Testis (tissue), 5 donors: ENCODE measurements around the gene TNK2. TPM values are rescaled to one million over a fixed set of nuclear protein-coding genes. Genes with fewer than 3 reads are reported as not detected.
A peak's percentile ranks its signal among the peaks of the same experiment; 100 is the strongest.
"Not testable (repeated sequence)": the region's sequence is repeated elsewhere in the genome, so short reads cannot be mapped to it uniquely, and the experiment has no call there.

Source experiments
- DNase-seq: peaks from one replicate; pipeline ENCODE4 v3.0.0-alpha.2; 2019
- H3K27ac ChIP-seq, 2 donors: fragments of 200-600 bp; sonication (generic); one replicate each; pipeline ENCODE4 v1.5.1; 2019
- H3K27me3 ChIP-seq: fragments of 200-600 bp; sonication (generic); one replicate; pipeline ENCODE4 v1.5.1; 2019
- H3K36me3 ChIP-seq: fragments of 200-600 bp; sonication (generic); one replicate; pipeline ENCODE4 v1.5.1; 2017; ENCODE audit warnings: low read depth; ENCODE audit errors: missing control alignments
- H3K4me1 ChIP-seq: fragments of 200-600 bp; sonication (generic); one replicate; pipeline ENCODE4 v1.5.1; 2019
- H3K4me3 ChIP-seq, 2 donors: fragments of 200-600 bp; sonication (generic); one replicate each; pipeline ENCODE4 v1.5.1; 2017 to 2019
- H3K9me3 ChIP-seq: fragments of 200-600 bp; sonication (generic); one replicate; pipeline ENCODE4 v1.5.1; 2017
- POLR2A ChIP-seq: fragments of 450-650 bp; IDR thresholded peaks from one replicate; pipeline ENCODE4 v1.6.1; 2017; ENCODE audit warnings: antibody characterized with exemption, mild to moderate bottlenecking, moderate library complexity
- WGBS, 2 donors: methylation state at CpG; one replicate each; pipeline ENCODE4 v1.1.5; 2018; 5-methylcytosine and 5-hydroxymethylcytosine counted together
- intact Hi-C: fragments of 100-400 bp; cut with DNase I; formaldehyde crosslinking; loops from one replicate; pipeline ENCODE4 v1.15.1; 2023; ENCODE audit warnings: low total_unique reads
- long read RNA-seq, 2 donors: transcript quantifications; one replicate each; lab custom pipeline, GENCODE V29; 2026
- polyA plus RNA-seq: library from polyadenylated mRNA; stranded (reverse); fragments of 350-450 nt; fragmentation: Illumina TruSeq; extraction: RNeasy Lipid Tissue Mini Kit (QIAGEN cat#74804); gene quantifications from one replicate; pipeline ENCODE4 v1.2.3, GENCODE V29; 2014; ENCODE audit warnings: low read depth, low replicate concordance; ENCODE audit not compliant: insufficient read depth
- total RNA-seq, 2 donors: library from RNA; depleted of rRNA; stranded (reverse); fragments of >200 nt; gene quantifications; one replicate each; pipeline ENCODE4 v1.2.3, GENCODE V29; 2016
- TF ChIP-seq, protein P1 (sequence below), 3 experiments: fragments of 450-650 bp in 2 of 3; fragments of 200-600 bp in 1 of 3; sonication (generic) in 1 of 3; IDR thresholded peaks; one replicate each; pipeline ENCODE4 v1.5.1; 2016 to 2019; ENCODE audit warnings: antibody characterized with exemption in 3 of 3, mild to moderate bottlenecking in 2 of 3, moderate library complexity in 1 of 3

TNK2 gene
- total RNA-seq (10 to 100 TPM; 71.4 to 71.6 TPM), polyA plus RNA-seq (43.9 TPM)
- long read RNA-seq, donor 1, partial matches to known transcripts: 0 of 4 reads
- long read RNA-seq, donor 1, other reads (novel, unspliced or antisense): 0 of 4 reads
- long read RNA-seq, donor 2, partial matches to known transcripts: 0 of 4 reads
- long read RNA-seq, donor 2, other reads (novel, unspliced or antisense): 0 of 4 reads

DNA sequence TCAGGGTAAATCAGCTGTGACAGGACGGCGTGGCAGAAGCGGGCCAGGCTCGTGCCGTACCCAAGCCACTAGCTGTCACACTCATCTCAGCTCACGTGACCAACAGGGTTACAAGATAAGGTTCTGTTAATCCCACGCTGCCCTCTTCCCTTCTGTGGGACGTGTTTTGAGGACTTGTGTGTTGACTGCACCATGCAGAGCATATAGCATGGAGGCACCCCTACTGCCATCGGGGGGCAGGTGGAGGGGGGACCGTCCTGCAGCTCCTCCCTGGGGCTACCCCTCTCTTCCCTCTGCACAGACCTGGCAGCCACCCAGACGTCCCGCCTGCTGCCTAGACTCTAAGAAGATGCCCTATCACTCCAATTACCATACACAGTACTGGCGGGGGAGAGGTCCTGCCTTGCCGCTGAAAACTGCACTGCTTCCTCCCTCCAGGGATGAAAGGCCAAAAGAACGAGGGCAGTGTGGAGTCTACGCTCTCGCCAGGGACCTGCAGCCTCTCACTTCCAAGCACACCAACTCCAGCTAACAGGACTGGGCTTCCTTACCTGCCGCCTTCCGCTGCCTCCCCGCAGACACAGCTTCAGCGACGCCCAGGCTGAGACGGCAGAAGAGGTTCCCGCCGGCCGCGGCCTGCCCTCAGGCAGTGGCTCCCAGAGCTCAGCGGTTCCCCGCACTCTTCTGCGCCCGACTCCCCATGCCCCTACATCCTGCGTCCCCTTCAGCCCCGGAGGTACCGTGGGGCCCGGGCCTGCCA is at the start of gene TNK2:
Gene TNK2, minus strand, starts transcription at position 618 of the 760 bp plus-strand sequence. CDS start 19,963 bp downstream, outside the sequence.
- Histone ChIP-seq H3K4me1 (peaks cover 21% of the 10 kb centered on the region), H3K27ac (no peak within 1 kb of the TSS), H3K9me3 (no peaks in the 10 kb centered on the region), H3K4me3 (peak within 1 kb of the TSS; percentile 66 to 75), H3K27me3 (no peaks in the 10 kb centered on the region), H3K36me3 (no peaks in the 10 kb centered on the region)
- TF ChIP-seq, protein P1, sequence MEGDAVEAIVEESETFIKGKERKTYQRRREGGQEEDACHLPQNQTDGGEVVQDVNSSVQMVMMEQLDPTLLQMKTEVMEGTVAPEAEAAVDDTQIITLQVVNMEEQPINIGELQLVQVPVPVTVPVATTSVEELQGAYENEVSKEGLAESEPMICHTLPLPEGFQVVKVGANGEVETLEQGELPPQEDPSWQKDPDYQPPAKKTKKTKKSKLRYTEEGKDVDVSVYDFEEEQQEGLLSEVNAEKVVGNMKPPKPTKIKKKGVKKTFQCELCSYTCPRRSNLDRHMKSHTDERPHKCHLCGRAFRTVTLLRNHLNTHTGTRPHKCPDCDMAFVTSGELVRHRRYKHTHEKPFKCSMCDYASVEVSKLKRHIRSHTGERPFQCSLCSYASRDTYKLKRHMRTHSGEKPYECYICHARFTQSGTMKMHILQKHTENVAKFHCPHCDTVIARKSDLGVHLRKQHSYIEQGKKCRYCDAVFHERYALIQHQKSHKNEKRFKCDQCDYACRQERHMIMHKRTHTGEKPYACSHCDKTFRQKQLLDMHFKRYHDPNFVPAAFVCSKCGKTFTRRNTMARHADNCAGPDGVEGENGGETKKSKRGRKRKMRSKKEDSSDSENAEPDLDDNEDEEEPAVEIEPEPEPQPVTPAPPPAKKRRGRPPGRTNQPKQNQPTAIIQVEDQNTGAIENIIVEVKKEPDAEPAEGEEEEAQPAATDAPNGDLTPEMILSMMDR (IDR thresholded peaks at IDR 0.05): no peak
- TF ChIP-seq POLR2A: no peak
- peak; percentile 77 for DNase-seq
- intact Hi-C loops: no loop called here
- WGBS, 2 donors: 10% methylated on average over 32 to 35 of the region's 35 CpGs

DNA sequence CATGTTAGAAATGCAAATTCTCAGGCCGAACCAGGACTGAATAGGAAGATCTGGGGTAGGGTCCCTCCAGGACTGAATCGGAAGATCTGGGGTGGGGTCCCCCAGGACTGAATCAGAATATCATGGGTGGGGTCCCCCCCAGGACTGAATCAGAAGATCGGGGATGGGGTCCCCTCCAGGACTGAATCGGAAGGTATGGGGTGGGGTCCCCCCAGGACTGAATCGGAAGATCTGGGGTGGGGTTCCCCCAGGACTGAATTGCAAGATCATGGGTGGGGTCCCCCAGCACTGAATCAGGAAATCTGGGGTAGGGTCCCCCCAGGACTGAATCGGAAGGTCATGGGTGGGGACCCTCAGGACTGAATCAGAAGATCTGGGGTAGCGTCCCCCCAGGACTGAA is 48.2 kb upstream of the TNK2 start:
- no peak for TF ChIP-seq POLR2A
- TF ChIP-seq, protein P1 (IDR thresholded peaks at IDR 0.05): no peak
- H3K4me1 ChIP-seq: no peaks in the 10 kb centered on the region
- no peaks in the 10 kb centered on the region for H3K27me3 ChIP-seq
- intact Hi-C loops: no loop called here
- H3K9me3 ChIP-seq: no peaks in the 10 kb centered on the region
- no peak overlapping the region for H3K4me3 ChIP-seq
- H3K27ac ChIP-seq: no peak overlapping the region
- no peaks in the 10 kb centered on the region for H3K36me3 ChIP-seq
- 77 to 89% methylated on average over 7 of the region's 7 CpGs for WGBS, 2 donors
- no peak for DNase-seq

DNA sequence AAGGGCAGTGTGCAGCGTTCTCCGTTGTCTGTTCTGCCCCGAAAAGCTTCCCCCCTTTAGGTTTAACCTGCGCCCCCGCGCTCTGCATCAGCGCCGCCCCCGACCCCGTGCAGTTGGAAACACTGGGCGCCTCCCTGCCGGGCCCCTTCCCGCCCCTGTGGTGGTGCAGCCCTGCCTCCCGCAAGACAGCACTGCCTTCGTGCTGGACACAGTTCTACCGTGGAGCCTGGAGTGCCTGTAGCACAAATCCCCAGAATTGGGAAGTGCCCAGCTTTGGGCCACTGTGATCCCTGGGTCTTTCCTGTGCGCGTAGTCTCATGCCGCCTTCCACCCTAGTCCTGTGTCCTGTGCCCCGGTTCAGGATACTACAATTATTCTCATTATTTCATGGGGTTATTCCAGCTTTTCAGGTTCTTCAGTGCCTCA is 47.1 kb upstream of the TNK2 start:
- H3K4me3 ChIP-seq, H3K27me3 ChIP-seq, H3K36me3 ChIP-seq, intact Hi-C loops, H3K4me1 ChIP-seq, H3K27ac ChIP-seq, H3K9me3 ChIP-seq, DNase-seq: not testable (repeated sequence)
- 24 to 43% methylated on average over 18 to 20 of the region's 20 CpGs for WGBS, 2 donors

DNA sequence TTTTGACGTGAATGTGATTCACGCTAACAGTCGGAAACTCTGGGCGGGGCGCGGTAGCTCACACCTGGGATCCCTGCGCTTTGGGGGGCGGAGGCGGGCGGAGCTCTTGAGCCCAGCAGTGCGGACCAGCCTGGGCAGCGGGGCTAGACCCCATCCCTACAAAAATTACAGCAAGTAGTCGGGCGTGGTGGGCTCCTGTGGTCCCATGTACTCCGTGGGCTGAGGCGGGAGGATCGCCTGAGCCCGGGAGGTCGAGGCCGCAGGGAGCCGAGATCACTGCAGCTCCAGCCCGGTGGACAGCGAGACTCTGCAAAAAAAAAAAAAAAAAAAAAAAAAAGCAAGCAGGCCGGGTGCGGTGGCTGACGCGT is 46.4 kb upstream of the TNK2 start:
- H3K4me3 ChIP-seq: peak overlapping the region; percentile 48 to 52
- 1% methylated on average over 17 of the region's 27 CpGs; no CpG with 5 or more reads in 1 of the 2 donors for WGBS, 2 donors
- intact Hi-C loops: not testable (repeated sequence)

DNA sequence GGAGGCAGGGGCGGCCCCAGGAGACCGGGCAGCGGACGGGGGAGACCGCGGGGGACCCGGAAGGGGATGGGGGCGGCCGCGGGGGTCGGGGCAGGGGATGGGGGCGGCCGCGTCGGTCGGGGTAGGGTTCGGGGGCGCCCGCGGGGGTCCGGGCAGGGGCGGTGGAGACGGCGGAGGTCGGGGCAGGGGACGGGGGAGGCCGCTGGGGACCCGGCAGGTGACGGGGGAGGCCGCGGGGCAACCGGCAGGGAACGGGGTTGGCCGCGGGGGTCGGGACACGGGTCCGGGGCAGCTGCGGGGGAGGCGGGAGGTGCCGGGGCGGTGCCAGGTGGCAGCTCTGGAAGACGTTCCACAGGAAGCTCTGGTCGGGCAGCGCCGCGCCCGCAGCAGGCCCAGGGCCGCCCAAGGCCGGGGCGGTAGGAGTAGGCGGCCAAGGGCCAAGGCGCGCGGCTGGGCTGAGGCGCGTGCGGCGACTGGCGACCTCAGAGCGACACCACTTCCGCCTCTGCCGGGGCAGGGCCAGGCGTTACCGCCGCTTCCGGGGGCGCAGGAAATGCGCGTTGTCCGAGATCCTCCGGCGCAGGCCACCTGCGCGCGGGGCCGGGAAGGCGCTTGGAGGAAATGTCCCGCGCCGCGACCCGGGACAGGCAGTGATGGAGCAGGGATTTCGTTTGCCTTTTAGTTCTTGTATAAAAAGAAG is 45.9 kb upstream of the TNK2 start:
- H3K27me3 ChIP-seq, H3K36me3 ChIP-seq, H3K9me3 ChIP-seq, intact Hi-C loops, H3K4me1 ChIP-seq: not testable (repeated sequence)
- peak overlapping the region; percentile 48 to 52 for H3K4me3 ChIP-seq
- peak overlapping the region in 1 of 2 donors; percentile 19 for H3K27ac ChIP-seq
- DNase-seq: peak; percentile 87
- 0% methylated on average over 6 of the region's 84 CpGs; no CpG with 5 or more reads in 1 of the 2 donors for WGBS, 2 donors

More for the DNA sequence above, 46.4 kb upstream of the TNK2 start:
- not testable (repeated sequence) for H3K4me1 ChIP-seq, H3K27me3 ChIP-seq, H3K9me3 ChIP-seq, H3K27ac ChIP-seq, H3K36me3 ChIP-seq, DNase-seq

DNA sequence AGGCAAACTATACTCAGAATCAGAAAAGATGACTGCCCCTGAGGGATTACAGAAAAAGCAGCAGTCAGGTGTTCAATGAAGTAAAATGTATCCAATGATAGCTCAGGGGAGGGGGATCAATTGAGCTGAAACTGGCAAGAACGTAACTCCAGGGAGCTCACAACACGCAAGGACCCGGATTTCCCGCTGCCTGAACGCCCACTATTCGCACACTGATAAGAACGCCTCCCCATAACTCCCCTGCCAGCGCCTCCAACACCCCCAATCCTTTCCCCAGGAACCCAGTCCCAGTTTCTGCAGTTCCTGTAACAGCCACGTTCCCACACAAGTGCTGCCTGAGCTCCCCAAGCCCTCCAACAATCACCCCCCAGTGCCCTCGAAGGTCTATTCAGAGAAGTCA is 44.2 kb upstream of the TNK2 start:
- H3K4me3 ChIP-seq, DNase-seq, H3K27me3 ChIP-seq, H3K9me3 ChIP-seq, intact Hi-C loops, H3K4me1 ChIP-seq, H3K36me3 ChIP-seq, H3K27ac ChIP-seq: not testable (repeated sequence)
- WGBS, 2 donors: 46% methylated on average over 8 of the region's 10 CpGs; no CpG with 5 or more reads in 1 of the 2 donors

DNA sequence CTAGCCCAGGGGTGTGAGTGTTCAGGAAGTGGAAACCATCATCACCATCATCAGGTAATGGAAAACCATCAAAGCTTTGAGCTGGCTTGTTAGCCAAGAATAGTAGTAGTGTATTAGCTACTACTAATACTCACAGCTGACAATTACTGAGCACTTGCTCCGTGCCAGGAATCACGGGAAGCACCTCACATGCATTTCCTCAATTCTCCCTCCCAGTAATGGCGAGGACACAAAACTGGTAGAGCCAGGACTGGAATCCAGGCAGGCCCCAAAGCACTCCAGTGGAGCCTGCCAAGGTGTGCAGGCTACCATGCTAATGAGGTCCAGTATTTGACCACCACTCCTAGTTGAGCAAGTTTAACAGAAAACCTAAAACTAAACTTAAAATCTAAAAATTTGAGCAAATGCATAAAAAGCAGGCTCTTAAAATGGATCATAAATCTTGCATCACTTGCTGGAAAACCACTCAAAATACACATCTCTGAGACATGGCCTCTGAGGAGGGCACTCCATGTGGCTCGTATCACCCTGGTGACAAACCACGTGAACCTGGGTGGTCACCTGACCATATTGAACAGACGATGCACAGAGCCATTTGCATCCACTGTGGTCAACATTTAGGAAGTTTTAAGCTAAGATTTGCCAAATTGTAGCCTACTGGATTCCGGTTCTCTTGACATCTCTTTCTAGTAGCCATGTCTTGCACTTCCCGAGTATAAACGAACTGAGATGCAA is 43.3 kb upstream of the TNK2 start:
- H3K4me1 ChIP-seq, H3K36me3 ChIP-seq, DNase-seq, H3K4me3 ChIP-seq, intact Hi-C loops, H3K9me3 ChIP-seq, H3K27ac ChIP-seq, H3K27me3 ChIP-seq: not testable (repeated sequence)
- WGBS, 2 donors: 80 to 83% methylated on average over 9 of the region's 9 CpGs

DNA sequence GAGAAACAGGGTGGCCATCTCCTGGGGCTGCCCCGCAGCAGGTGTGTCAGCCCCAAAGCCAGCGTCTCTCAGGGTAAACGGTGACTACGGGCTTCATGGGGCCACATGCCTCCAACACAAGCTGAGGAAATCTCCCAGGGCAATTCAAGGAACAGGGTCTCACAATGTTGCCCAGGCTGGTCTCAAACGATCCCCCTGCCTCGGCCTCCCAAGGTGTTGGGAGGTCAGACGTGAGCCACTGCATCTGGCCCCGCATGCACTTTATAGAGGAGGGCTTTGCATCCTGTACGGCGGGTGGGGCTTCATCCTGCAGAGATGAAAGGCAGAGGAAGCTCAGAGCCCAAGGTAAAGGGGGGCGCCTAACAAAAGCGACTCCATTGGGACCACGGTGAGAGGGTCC is 42.4 kb upstream of the TNK2 start:
- DNase-seq, H3K27ac ChIP-seq, H3K27me3 ChIP-seq, H3K4me3 ChIP-seq, intact Hi-C loops, H3K4me1 ChIP-seq, H3K9me3 ChIP-seq, H3K36me3 ChIP-seq: not testable (repeated sequence)
- WGBS, 2 donors: 90 to 96% methylated on average over 4 to 13 of the region's 13 CpGs

DNA sequence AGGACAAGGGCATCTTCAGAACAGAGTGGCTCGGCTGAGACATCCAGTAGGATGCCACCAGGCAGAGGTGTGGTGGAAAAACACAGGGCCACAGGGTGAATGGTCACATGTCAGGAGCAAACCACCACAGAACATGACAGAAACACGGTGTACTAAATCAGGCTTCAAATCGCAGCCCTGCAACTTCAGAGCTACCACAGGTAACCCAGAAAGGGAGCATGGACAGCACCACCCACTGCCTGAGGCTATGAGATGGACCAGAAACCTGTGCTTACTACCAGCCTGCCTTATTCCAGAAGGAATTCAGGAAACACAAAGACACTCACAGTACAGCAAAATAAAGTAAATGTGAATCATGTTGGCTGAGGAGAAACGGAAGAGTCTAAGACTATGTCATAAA is 41.8 kb upstream of the TNK2 start:
- WGBS, 2 donors: 93 to 100% methylated on average over 4 of the region's 4 CpGs
- H3K4me3 ChIP-seq, H3K4me1 ChIP-seq, H3K36me3 ChIP-seq, H3K9me3 ChIP-seq, DNase-seq, H3K27ac ChIP-seq, H3K27me3 ChIP-seq, intact Hi-C loops: not testable (repeated sequence)
